Endothelial cell of umbilical vein (primary cell): ENCODE data around the gene SRSF3.

Experiments used
- EZH2 ChIP-seq: IDR thresholded peaks from 2 replicates; pipeline ENCODE4 v1.6.1; 2012; ENCODE audit warnings: borderline replicate concordance, low read depth, mild to moderate bottlenecking, moderate library complexity, low read length, inconsistent platforms; ENCODE audit not compliant: severe bottlenecking
- POLR2A ChIP-seq: IDR thresholded peaks from 2 replicates; pipeline ENCODE4 v1.6.1; 2012; ENCODE audit warnings: low read depth, mild to moderate bottlenecking, control low read depth, low read length
- TF ChIP-seq, protein P1 (sequence below), 2 donors: IDR thresholded peaks; 1 replicate in 1 of 2; 2 replicates in 1 of 2; pipeline ENCODE4 v1.5.1; 2011; ENCODE audit warnings: low read length in 2 of 2, mild to moderate bottlenecking in 2 of 2, moderate library complexity in 2 of 2, control low read depth in 1 of 2, inconsistent platforms in 1 of 2, low read depth in 1 of 2; ENCODE audit not compliant: insufficient read depth in 1 of 2; ENCODE audit errors: extremely low read depth in 1 of 2

DNA sequence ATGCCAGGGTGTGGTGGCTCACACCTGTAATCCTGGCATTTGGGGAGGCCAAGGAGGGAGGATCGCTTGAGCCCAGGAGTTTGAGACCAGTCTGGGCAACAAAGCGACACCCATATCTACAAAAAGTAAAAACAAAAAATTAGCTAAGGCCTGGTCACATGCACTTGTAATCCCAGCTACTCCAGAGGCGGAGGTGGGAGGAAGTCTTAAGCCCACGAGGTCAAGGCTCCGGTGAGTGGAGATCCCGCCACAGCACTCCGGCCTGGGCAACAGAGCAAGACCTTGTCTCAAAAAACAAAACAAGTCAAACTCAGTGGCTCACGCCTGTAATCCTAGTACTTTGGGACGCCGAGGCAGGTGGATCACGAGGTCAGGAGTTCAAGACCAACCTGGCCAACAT lies 35.6 kb downstream of the SRSF3 start:
- TF ChIP-seq, protein P1, sequence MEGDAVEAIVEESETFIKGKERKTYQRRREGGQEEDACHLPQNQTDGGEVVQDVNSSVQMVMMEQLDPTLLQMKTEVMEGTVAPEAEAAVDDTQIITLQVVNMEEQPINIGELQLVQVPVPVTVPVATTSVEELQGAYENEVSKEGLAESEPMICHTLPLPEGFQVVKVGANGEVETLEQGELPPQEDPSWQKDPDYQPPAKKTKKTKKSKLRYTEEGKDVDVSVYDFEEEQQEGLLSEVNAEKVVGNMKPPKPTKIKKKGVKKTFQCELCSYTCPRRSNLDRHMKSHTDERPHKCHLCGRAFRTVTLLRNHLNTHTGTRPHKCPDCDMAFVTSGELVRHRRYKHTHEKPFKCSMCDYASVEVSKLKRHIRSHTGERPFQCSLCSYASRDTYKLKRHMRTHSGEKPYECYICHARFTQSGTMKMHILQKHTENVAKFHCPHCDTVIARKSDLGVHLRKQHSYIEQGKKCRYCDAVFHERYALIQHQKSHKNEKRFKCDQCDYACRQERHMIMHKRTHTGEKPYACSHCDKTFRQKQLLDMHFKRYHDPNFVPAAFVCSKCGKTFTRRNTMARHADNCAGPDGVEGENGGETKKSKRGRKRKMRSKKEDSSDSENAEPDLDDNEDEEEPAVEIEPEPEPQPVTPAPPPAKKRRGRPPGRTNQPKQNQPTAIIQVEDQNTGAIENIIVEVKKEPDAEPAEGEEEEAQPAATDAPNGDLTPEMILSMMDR (IDR thresholded peaks at IDR 0.05; ENCODE audit: extremely low read depth in 1 of 2, insufficient read depth in 1 of 2, low read depth in 1 of 2, low read length in 2 of 2) = no peak
- TF ChIP-seq EZH2 (no peak), POLR2A (no peak)
